ENCODE results near the gene CPOX.

CPOX gene

GRCh38 chr3:98628317-98628716 lies 34.9 kb upstream of the CPOX start:
- Histone ChIP-seq H3K27me3 (ENCODE audit: insufficient read depth, poor library complexity, severe bottlenecking) (no peaks in the 10 kb centered on the region), H3K27ac (replicated peaks) (no peak overlapping the region), H3K4me3 (replicated peaks; ENCODE audit: insufficient read depth, low read length) (no peak overlapping the region)
- no peak for DNase-seq (ENCODE audit: low read depth in 1 of 2, low spot score in 1 of 2)
- TF ChIP-seq CTCF (IDR thresholded peaks at IDR 0.05; ENCODE audit: insufficient read depth, low read length) (no peak), GABPA (IDR thresholded peaks at IDR 0.05; ENCODE audit: low read depth) (no peak), REST (IDR thresholded peaks at IDR 0.05; ENCODE audit: insufficient replicate concordance, low read depth) (no peak), POLR2AphosphoS5 (IDR thresholded peaks at IDR 0.05; ENCODE audit: low read depth) (no peak), SPI1 (IDR thresholded peaks at IDR 0.05; ENCODE audit: borderline replicate concordance, low read depth) (no peak)

- Histone ChIP-seq H3K27me3 (ENCODE audit: insufficient read depth, poor library complexity, severe bottlenecking) (no peaks in the 10 kb centered on the region), H3K4me3 (replicated peaks; ENCODE audit: insufficient read depth, low read length) (no peak overlapping the region), H3K27ac (replicated peaks) (no peak overlapping the region)
- no peak for DNase-seq (ENCODE audit: low read depth in 1 of 2, low spot score in 1 of 2)
- TF ChIP-seq REST (IDR thresholded peaks at IDR 0.05; ENCODE audit: insufficient replicate concordance, low read depth), result no peak
- TF ChIP-seq POLR2AphosphoS5 (IDR thresholded peaks at IDR 0.05; ENCODE audit: low read depth), result no peak
- TF ChIP-seq CTCF (IDR thresholded peaks at IDR 0.05; ENCODE audit: insufficient read depth, low read length), result no peak
- TF ChIP-seq GABPA (IDR thresholded peaks at IDR 0.05; ENCODE audit: low read depth), result no peak
- no peak for TF ChIP-seq SPI1 (IDR thresholded peaks at IDR 0.05; ENCODE audit: borderline replicate concordance, low read depth)
Observed at GRCh38 chr3:98626151-98626550, 32.7 kb upstream of the CPOX start.

GRCh38 chr3:98623572-98624280 lies 30.3 kb upstream of the CPOX start:
- Histone ChIP-seq H3K27ac (replicated peaks) (no peak overlapping the region), H3K4me3 (replicated peaks; ENCODE audit: insufficient read depth, low read length) (no peak overlapping the region)
- TF ChIP-seq GABPA (IDR thresholded peaks at IDR 0.05; ENCODE audit: low read depth), result no peak

GRCh38 chr3:98617841-98618240 lies 24.4 kb upstream of the CPOX start:
- no peak overlapping the region for H3K27ac ChIP-seq (replicated peaks)
- no peaks in the 10 kb centered on the region for H3K27me3 ChIP-seq (ENCODE audit: insufficient read depth, poor library complexity, severe bottlenecking)

More at GRCh38 chr3:98623572-98624280, 30.3 kb upstream of the CPOX start:
- DNase-seq (ENCODE audit: low read depth in 1 of 2, low spot score in 1 of 2), result no peak
- H3K27me3 ChIP-seq (ENCODE audit: insufficient read depth, poor library complexity, severe bottlenecking), result no peaks in the 10 kb centered on the region

More at GRCh38 chr3:98617841-98618240, 24.4 kb upstream of the CPOX start:
- no peak for TF ChIP-seq SPI1 (IDR thresholded peaks at IDR 0.05; ENCODE audit: borderline replicate concordance, low read depth)
- no peak for TF ChIP-seq CTCF (IDR thresholded peaks at IDR 0.05; ENCODE audit: insufficient read depth, low read length)
- no peak for TF ChIP-seq POLR2AphosphoS5 (IDR thresholded peaks at IDR 0.05; ENCODE audit: low read depth)
- DNase-seq (ENCODE audit: low read depth in 1 of 2, low spot score in 1 of 2), result no peak
- no peak overlapping the region for H3K4me3 ChIP-seq (replicated peaks; ENCODE audit: insufficient read depth, low read length)

Data from HL-60 (cell line).